8988T (cell line): ENCODE data around the gene MMP1.

Experiments used
- DNase-seq: peaks from one replicate; pipeline ENCODE4 v3.0.0; 2011

MMP1 gene

DNA sequence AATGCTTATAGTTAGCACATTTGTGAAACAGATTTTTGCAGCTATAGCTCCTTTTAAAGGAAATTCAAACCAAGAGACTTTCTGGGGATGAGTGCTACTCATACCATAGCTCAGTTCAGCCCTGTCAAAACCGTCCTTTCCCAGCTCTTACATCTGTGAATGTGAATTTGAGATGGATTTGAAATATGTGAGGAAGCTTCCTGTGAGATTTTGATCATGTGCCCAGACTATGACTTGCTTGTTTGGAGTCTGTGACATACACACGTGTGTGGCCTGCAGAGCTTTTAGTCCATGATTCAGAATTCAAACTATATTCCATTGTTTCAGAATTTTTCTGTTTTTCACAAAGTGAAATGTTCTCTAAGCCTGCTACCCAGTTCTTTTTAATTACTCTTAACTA lies 4.4 kb upstream of the MMP1 start:
- no peak for DNase-seq

DNA sequence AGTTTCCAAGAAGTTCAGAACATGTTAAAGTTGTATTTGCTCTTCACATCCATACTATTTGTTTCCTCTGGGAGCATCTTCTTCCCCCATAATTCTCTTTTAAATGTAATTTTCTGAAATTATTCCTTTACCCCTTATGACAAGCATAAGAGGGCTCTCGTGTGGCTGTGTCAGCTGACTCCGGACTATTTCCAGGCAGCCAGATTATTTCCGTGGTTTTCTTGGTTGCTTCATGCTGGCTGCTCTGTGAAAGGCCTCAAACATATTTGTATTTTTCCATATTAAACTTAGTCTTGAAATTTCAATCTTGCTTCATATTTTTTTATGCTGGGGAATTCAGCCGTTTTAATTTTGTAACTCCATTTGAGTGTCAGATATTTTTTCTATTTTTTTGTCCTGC lies 2.8 kb upstream of the MMP1 start:
- DNase-seq: no peak

DNA sequence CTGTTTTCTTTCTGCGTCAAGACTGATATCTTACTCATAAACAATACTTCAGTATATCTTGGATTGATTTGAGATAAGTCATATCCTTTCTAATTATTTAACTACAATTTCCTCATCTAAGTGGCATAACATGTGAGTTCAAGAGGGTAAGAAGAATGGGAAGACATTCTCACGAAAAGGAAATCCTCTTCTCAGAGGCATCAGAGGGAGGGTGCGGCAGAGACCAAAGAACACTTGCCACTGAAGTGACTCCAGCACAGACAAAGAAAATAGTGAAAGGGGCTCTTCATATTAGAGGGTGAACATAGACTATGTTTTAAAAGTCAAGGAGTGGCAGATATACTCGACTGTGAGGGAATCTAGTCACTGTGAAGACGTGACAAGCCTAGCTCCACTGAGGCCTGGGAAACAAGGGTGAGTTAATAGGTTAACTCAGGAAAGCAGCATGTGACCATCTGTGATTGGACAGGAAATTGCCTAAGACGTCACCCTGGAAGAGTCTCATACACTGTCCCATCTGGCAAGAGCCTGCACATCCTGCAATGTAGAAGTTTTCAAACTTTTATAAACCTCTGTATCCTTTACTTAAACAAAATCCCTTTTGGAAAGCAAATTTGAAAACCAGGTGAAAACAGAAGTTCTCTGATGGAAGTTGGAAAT lies 1.9 kb upstream of the MMP1 start:
- DNase-seq: no peak

DNA sequence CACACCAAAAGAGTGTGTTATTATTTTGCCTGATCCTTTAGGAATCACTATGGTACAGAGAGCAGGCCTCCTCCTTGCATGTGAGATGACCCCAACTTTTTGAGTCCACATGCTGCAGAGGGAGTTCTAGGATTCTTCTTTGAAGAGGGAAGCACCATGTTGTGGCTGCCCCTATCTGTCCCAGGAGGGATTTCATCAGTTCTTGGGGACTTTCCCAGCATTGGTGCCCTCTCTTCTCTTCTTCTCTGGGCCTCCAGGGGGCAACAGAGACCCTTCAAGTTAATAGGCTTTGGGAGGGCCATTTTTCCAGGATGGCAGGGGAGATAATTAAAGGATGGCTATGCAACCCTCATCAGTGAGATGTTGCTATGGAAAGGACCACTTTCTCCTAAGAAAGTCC lies 3.6 kb downstream of the MMP1 start:
- peak; percentile 29 for DNase-seq

DNA sequence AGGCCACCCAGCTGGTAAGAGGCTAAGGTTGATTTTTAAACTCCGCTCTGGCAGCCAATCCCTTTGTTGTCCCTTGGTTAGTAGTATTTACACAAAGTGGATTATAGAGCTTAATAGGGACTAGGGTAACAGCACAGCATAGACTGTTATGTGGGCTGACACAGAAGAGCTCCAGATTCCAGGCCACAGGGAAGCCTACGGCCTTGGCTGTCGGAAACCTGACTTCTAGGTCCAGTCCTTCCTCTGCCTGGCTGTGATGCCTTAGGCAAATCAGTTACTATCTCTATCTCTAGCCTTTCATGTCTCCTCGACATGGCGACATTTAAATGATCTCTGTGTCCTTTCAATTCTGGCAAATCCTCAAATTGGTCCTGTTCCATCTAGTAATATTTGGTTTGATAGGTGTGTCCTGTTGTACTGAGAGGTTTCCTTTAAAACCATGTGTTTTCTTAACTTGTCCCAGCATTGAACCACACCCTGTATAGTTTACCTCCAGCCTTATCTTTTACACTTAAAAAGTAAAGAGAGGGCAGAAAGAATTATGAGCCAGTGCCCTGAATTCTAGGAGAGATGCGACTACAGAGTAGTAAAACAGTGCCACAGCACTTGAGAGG lies 4.2 kb downstream of the MMP1 start:
- no peak for DNase-seq

DNA sequence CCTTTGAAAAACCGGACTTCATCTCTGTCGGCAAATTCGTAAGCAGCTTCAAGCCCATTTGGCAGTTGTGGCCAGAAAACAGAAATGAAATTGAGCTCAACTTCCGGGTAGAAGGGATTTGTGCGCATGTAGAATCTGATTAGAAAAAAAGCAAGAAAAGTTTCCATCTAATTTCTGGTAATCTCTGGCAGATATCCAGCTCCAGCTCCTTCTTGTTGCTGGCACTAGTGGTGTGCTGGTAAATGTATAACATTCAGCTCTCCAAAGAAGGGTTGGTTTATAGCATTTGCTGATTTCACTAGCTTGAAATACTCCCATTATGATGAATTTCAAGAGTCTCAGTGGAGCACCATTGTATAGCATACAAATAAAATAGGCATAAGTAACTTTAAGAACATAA lies 5.4 kb downstream of the MMP1 start:
- DNase-seq: no peak

DNA sequence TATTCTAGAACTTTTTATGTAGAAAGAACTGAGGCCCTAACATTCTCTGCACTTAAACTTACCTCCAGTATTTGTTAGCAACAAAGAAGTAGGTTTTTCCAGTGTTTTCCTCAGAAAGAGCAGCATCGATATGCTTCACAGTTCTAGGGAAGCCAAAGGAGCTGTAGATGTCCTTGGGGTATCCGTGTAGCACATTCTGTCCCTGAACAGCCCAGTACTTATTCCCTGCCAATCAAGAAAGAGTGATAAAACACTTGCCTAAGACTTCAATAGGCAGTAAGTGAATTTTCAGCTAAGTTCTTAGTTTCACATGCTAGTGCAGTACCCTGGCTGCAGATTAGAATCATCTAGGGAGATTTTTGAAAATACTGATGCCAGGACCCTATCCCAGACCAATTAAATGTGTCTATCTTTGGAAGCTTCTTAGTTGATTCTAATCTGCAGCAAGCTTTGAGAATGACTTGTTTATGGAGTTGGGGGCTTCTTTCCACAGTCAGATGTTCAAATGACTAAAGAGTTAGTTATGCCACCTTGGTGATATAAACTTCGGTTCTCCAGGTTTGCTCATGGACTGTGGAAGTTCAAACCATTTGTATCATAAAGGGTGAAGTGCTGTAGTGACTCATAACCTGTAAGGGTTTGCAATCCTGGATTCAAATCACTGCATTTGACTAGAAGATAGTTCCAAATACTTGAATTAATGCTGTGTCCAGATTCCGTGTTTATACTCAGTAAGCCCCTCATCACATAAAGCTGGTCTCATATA lies 6.5 kb downstream of the MMP1 start:
- DNase-seq: no peak

DNA sequence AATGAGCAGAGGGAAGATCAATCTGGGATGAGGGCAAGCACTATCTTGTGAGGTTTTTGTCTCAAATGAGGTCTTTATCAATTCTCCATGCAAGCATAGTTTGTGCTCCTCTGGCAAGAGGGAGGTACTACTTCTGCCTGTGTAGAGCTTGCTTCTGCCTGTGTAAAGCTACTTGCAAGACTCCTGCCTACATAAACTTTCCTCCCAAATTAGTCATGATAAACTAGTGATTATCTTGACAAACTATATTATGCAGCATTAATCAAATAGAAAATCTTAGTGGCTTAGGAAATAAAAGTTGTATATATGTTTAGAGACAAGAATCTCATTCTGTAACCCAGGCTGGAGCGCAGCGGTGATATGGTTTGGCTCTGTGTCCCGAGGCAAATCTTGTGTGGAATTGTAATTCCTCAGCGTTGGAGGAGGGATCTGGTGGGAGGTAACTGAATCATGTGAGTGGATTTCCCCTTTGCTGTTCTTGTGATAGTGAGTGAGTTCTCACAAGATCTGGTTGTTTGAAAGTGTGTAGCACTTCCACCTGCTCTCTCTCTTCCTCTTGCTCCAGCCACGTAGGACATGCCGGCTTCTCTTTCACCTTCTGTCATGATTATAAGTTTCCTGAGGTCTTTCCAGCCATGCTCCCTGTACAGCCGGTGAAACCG lies 9.5 kb downstream of the MMP1 start:
- DNase-seq: no peak

DNA sequence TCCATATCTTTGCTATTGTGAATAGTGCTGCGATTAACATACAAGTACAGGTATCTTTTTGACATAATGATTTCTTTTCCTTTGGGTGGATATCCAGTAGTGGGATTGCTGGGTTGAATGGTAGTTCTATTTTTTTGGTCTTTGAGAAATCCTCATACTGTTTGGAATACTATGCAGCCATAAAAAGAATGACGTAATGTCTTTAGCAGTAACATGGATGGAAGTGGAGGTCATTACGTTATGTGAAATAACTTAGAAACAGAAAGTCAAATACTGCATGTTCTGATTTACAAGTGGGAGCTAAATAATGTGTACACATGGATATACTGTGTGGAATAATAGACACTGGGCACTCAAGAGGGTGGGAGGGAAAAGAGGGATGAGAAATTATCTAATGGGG lies 13.6 kb downstream of the MMP1 start:
- DNase-seq: no peak

DNA sequence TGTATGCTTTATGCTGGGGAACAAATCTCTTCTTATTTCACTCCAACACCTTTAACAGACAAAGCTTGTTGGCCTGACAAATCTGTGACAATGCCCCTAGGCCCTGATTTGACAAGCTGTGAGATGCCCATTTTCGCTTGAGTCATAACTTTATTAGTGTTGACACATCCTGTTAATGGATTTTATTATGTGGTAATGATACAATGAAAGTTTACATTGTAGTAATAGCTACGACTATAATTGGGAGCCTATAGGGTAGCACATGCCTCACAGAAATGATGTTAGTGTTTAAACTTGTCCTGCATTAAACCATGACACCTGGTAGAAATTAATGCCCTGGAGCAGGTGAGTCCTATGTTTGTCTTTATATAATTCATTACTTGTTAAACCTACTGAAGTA lies 14.2 kb downstream of the MMP1 start:
- no peak for DNase-seq

DNA sequence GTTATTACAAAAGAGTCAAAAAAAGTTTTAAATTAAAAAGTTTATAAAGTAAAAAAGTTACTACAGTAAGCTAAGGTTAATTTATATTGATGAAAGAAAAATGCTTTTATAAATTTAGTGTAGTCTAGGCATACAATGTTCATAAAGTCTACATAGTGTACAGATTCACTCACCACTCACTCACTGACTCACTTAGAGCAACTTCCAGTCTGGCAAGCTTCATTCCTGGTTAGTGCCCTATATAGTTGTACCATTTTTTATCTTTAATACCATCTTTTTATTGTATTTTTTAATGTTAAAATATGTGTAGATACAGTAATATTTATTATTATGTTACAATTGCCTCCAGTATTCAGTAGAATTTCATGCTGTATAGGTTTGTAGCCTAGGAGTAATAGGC lies 14.9 kb downstream of the MMP1 start:
- no peak for DNase-seq

DNA sequence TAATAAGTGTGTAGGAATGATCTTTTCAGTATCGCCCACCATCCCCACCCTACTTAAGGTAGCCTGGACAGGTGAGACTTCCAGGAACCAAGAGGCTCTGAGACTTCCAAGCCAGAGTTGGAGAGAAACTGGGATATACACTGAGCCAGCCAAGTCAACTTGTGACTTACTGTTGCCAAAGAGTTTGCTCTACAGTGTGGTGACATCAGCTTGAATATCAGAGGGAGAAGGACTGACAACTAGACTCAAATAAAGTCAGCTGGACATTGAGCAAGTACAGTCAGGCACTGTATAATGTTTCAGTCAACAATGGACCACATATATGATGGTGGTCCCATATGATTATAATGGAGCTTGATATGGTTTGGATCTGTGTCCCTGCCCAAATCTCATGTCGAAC lies 16.3 kb downstream of the MMP1 start:
- DNase-seq: no peak

DNA sequence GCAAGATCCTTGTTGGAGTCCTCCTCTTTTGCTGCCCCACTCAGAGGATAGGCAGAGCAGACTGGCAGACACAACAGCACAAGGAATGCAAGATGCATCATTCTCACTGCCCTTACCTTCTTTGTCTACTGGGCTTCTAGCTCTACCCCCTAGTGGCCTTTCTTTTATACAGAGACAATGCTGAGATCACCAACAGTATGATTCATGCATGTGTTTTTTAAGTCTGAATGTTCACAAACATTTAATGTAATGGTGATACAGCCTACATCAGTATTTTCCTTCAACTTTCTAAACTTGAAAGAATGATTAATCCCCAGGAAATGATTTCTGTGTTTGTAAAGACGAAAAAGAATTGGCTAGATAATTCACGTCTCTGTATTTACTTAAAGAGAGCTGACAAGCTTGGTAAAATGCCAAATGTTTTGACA lies 17.5 kb downstream of the MMP1 start, which contains the start of gene MMP10:
MMP10 (minus strand) TSS at position 138 of the 428 bp plus-strand sequence; CDS start at position 101, 37 bp downstream.
- no peak for DNase-seq

DNA sequence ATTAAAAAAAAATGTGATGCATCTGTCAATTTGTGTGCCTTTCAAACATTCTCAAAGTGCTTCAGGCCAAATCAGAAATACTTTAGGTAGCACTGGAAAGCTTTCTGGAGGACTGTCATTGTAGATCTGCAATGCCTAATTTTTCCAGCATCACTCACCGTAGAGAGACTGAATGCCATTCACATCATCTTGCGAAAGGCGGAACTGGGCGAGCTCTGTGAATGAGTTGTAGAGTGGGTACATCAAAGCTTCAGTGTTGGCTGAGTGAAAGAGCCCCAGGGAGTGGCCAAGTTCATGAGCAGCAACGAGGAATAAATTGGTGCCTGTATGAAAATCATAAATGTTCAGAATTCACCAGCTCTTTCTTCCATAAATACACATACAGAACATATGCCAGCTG lies 21.5 kb downstream of the MMP1 start:
- no peak for DNase-seq

DNA sequence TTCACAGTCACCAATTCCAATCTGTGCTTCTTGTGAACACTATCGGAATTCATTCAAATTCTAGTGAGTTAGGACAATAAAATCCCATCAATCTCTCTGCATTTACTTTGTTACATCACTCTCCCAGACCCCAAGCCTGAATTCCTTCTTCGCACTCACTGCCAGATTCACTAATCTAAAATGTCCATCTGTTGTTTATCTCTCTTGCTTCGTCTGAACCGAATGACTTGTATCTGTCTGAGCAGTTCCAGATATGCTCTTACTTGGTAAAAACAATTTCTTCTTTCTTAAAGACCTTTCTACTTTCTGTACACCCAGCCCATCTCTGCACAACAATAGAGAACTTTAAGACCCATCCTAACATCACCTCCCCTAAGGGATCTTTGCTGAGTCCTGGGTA lies 24.6 kb downstream of the MMP1 start:
- no peak for DNase-seq

DNA sequence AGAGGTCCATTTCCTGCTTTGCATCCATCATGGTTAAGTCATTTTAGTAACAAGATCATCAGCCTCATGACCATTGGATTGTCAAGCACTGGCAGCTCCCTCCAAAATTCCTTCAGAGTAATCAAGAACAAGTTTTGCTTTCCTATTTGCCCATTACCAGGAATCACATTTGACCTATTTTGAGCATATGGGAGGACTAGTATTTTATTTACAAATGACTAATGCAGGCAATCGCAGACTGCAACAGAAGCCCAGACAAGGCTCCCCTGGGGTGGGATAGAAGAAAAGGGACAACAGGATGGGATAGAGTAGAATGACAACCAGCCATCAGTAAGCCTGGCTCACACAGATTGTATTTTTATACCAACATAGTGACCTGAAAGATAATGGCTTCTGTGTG lies 26.6 kb downstream of the MMP1 start:
- no peak for DNase-seq

DNA sequence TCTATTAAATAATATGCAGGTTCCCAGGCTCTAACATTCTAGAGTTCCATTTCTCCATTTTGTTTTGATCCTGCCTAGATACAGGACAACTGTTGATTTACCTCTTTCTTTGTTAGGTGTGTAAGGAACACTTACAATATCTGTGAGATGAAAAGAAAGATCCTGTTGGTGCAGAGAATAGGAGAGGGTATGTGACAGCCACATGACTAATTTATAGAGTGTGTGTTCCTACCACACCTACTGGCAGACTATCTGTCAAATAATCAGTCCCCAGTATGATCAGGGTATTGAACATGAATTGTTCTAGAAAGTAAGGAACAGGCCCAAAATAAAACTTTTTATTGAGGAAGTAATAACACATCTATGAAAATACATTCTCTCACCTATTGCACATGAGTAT lies 27.8 kb downstream of the MMP1 start:
- DNase-seq: no peak

DNA sequence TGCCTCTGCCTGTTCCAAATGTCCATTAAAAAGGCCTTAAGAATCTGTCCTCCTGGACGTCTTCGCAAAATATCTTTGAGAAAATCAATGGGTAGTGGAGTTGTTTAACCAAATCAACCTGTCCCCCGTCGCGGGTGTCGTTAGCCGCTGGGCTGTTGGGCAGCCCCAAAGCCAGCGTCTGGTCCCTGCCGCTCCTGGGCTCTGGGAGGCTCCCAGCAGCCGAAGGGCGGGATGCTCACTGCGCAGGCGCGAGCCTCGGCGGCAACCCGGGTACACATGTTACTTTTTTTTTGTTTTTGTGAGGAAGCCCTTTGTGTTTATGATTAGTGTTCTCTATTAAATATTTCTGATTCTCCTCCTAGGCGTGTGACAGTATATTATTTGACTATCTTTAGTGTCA lies 30.2 kb downstream of the MMP1 start:
- DNase-seq: no peak

DNA sequence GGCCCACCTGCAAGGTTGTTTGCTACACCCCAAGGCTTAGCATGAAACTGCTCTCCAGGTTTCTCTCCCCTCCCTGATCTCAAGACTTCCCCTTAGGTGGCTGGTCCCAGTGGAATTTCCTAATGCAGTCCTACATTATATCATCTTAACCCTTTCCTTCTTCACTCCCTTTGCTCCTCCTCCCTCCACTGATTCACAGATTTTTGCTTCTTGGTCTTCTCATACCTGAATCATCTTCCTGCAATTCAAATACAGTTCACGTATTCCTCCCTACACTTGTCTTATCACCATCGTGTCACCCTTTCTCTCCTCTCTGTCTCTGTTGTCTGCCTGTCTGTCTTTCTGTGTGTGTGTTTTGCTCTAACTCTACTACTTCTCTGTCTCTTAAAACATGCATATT lies 34.5 kb downstream of the MMP1 start:
- no peak for DNase-seq

DNA sequence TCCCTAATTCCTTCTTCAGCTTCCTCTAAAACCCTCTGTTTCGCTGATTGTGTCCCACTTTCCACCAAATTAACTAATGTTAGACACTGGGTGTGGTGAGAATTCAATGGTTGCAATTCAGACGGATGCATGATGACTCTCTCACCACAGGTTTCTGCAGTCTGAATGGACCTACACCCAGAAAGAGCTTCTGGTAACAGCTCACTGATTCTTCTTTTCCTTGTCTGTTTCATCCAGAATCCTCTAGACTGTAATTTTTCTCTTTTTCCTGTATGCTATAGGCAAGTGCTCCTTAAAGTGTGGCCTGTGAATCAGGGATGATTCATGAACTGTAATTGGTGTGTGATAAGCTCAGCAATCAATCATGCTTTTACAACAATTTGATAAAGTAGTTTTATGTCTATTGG lies 35.6 kb downstream of the MMP1 start:
- no peak for DNase-seq

DNA sequence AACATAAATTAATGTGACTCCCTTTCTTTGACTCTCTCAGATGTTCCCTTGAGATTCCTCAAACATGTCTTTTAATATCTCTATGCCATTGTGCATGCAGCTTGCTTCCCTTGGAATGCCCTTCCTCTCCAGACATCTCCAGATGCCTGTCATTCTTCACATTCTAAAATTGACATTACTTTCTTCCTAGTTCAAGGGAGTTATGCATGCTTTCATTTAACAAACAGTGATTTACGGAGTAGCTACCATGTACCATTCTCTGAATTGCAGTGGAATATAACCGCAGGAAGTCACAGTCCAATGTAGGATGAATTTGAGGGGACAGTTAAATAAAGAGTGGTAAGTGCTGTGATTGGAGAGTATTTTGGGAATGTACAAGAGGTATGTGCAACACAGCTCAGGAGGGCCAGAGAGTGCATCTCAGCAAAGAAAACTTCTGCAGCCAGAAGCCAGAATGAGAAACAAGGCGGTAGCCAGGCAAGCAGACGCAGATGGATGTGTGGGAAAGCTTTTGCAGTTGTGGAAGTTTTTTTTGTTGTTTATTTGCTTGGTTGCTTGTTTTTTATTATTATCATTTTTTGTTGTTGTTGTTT lies 36.2 kb downstream of the MMP1 start:
- DNase-seq: no peak

DNA sequence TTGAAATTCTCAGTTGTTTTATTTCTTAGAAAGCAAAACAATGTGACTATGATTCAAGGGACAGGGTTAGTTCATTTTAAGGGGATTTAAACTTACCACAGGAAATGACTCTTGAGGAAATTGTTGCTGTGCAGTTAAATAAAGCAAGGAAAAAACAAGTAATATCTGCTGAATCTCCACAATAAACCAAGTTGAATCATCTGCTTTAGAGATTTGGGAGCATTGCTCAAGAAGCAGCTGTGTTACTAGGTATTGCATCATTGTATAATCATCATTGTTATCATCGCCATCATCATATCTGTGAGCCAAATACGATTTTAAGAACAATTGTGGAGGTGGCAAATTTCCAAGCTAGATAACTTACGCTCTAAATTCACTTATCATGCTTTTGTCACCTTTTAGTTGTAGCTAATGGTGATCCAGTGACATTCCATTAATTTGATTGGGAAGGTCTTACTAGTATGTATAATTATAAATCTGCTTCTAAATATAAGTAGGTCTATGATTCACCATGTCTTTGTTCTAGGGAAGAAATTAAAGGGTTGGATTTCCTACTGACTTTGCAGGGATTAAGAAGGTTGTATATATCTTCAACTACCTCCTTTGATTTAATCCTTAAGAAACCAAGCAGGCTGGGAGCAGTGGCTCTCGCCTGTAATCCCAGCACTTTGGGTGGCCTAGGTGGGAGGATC lies 37.5 kb downstream of the MMP1 start:
- DNase-seq: no peak
